ENCODE data around the gene EMILIN2.

The EMILIN2 gene

DNA sequence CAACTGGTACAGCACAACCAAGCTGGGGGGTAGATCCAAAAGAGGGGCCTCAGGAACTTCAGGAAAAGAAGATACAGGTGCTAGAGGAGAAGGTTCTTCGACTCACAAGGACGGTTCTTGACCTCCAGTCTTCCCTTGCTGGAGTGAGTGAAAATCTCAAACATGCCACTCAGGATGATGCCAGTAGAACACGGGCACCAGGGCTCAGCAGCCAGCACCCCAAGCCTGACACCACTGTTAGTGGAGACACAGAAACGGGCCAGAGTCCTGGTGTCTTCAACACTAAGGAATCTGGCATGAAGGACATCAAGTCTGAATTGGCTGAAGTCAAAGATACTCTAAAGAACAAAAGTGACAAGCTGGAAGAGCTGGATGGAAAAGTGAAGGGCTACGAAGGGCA lies 43.8 kb downstream of the EMILIN2 start:
- DNase-seq (ENCODE audit: extremely low spot score), result no peak
- ChIA-PET CTCF (no interaction called here), POLR2A (no interaction called here)

DNA sequence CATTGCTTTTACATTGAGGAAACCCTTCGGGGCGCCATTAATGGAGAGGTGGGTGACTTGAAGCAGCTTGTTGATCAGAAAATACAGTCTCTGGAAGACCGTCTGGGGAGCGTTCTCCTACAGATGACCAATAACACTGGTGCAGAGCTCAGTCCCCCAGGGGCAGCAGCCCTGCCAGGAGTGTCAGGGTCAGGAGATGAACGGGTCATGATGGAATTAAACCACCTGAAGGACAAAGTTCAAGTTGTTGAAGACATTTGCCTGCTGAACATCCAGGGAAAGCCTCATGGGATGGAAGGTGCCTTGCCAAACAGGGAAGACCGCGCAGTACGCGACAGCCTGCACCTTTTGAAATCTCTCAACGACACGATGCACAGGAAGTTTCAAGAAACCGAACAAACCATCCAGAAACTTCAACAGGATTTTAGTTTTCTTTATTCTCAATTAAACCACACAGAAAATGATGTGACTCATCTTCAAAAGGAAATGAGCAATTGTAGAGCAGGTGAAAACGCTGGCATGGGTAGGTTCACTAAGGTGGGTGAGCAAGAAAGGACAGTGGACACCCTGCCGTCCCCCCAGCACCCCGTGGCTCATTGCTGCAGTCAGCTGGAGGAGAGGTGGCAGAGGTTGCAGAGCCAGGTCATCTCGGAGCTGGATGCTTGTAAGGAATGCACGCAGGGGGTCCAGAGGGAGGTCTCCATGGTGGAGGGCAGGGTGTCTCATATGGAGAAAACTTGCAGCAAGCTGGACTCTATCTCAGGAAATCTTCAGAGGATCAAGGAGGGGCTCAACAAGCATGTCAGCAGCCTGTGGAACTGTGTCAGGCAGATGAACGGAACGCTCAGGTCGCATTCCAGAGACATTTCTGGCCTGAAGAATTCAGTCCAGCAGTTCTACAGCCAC lies 45.0 kb downstream of the EMILIN2 start:
- TF ChIP-seq HDGF (IDR thresholded peaks at IDR 0.05; ENCODE audit: borderline replicate concordance), result no peak
- no peak for TF ChIP-seq L3MBTL2 (conservative IDR thresholded peaks at IDR 0.05)
- TF ChIP-seq SUZ12 (IDR thresholded peaks at IDR 0.05), result no peak
- TF ChIP-seq NFRKB (IDR thresholded peaks at IDR 0.05), result no peak
- no peak for TF ChIP-seq FOXM1 (IDR thresholded peaks at IDR 0.05; ENCODE audit: borderline replicate concordance)
- no peak for TF ChIP-seq FOXK2 (IDR thresholded peaks at IDR 0.05)
- no peak for TF ChIP-seq LEF1 (IDR thresholded peaks at IDR 0.05; ENCODE audit: borderline replicate concordance)
- TF ChIP-seq CTBP1 (IDR thresholded peaks at IDR 0.05; ENCODE audit: borderline replicate concordance), result no peak
- TF ChIP-seq TARDBP (IDR thresholded peaks at IDR 0.05), result no peak
- no peak for TF ChIP-seq ARNT (IDR thresholded peaks at IDR 0.05)
- no peak for TF ChIP-seq BHLHE40 (IDR thresholded peaks at IDR 0.05; ENCODE audit: borderline replicate concordance)
- no peak for TF ChIP-seq SP1 (IDR thresholded peaks at IDR 0.05)
- TF ChIP-seq, protein P1, sequence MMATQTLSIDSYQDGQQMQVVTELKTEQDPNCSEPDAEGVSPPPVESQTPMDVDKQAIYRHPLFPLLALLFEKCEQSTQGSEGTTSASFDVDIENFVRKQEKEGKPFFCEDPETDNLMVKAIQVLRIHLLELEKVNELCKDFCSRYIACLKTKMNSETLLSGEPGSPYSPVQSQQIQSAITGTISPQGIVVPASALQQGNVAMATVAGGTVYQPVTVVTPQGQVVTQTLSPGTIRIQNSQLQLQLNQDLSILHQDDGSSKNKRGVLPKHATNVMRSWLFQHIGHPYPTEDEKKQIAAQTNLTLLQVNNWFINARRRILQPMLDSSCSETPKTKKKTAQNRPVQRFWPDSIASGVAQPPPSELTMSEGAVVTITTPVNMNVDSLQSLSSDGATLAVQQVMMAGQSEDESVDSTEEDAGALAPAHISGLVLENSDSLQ (IDR thresholded peaks at IDR 0.05), result no peak
- no peak for TF ChIP-seq ELF4 (IDR thresholded peaks at IDR 0.05)
- TF ChIP-seq FOXA1 (IDR thresholded peaks at IDR 0.05), result no peak
- ChIA-PET CTCF (no interaction called here), POLR2A (no interaction called here)
- no peak for DNase-seq (ENCODE audit: extremely low spot score)

More for the DNA sequence above, 43.8 kb downstream of the EMILIN2 start:
- TF ChIP-seq SP1 (IDR thresholded peaks at IDR 0.05) (no peak), LEF1 (IDR thresholded peaks at IDR 0.05; ENCODE audit: borderline replicate concordance) (no peak), ARNT (IDR thresholded peaks at IDR 0.05) (no peak), SUZ12 (IDR thresholded peaks at IDR 0.05) (no peak), CTBP1 (IDR thresholded peaks at IDR 0.05; ENCODE audit: borderline replicate concordance) (no peak), FOXK2 (IDR thresholded peaks at IDR 0.05) (no peak), ZNF384 (IDR thresholded peaks at IDR 0.05) (no peak), NFRKB (IDR thresholded peaks at IDR 0.05) (no peak), ELF4 (IDR thresholded peaks at IDR 0.05) (no peak), L3MBTL2 (conservative IDR thresholded peaks at IDR 0.05) (no peak), FOXM1 (IDR thresholded peaks at IDR 0.05; ENCODE audit: borderline replicate concordance) (no peak), BHLHE40 (IDR thresholded peaks at IDR 0.05; ENCODE audit: borderline replicate concordance) (no peak), HDGF (IDR thresholded peaks at IDR 0.05; ENCODE audit: borderline replicate concordance) (no peak), TARDBP (IDR thresholded peaks at IDR 0.05) (no peak), FOXA1 (IDR thresholded peaks at IDR 0.05) (no peak)
- TF ChIP-seq, protein P1 (IDR thresholded peaks at IDR 0.05), result no peak

DNA sequence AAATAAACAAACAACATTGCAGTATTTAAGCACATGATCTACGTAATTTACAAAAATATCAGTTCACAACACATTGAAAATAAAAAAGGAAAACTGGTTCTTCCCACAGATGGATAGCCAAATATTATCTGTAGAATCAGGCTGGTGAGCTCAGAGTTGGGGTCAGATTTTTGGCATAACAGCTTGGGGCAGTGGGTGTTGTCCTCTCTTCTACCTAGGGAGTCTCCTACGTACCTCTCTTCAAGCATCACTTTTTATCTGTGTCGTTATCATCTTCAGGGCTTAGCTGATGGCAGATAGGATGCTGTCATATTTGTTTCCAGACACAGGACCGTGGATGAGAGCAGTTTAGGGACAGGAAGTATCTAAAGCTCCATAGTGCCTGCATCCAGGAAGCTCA lies 46.2 kb downstream of the EMILIN2 start:
- DNase-seq (ENCODE audit: extremely low spot score), result no peak
- POLR2A ChIA-PET, result no interaction called here
- CTCF ChIA-PET, result no interaction called here
- TF ChIP-seq FOXK2 (IDR thresholded peaks at IDR 0.05) (no peak), BHLHE40 (IDR thresholded peaks at IDR 0.05; ENCODE audit: borderline replicate concordance) (no peak), ZNF384 (IDR thresholded peaks at IDR 0.05) (no peak), LEF1 (IDR thresholded peaks at IDR 0.05; ENCODE audit: borderline replicate concordance) (no peak), L3MBTL2 (conservative IDR thresholded peaks at IDR 0.05) (no peak), NFRKB (IDR thresholded peaks at IDR 0.05) (no peak), SUZ12 (IDR thresholded peaks at IDR 0.05) (no peak), ELF4 (IDR thresholded peaks at IDR 0.05) (no peak), FOXM1 (IDR thresholded peaks at IDR 0.05; ENCODE audit: borderline replicate concordance) (no peak)

DNA sequence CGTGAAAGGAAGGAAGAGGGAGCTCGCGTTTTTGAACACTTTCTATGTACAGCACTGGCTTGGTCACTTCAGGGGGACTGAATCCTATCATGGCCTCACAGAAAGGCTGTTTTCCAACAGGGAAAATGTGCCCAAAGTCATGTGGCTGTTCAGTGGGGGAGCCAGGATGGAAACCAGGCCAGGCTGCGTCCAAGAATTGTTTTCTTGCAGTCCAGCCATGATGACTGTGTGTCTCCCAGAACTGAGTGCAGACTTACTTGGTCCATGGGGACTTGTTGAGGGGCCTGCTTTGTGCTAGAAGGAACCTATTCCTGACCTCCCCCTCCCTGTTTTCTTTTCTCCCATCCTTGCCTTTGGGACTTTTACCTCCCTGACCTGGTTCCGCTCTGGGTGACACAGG lies 46.9 kb downstream of the EMILIN2 start:
- POLR2A ChIA-PET, result no interaction called here
- no peak for DNase-seq (ENCODE audit: extremely low spot score)
- CTCF ChIA-PET, result no interaction called here
- TF ChIP-seq FOXA1 (IDR thresholded peaks at IDR 0.05) (no peak), LEF1 (IDR thresholded peaks at IDR 0.05; ENCODE audit: borderline replicate concordance) (no peak), TARDBP (IDR thresholded peaks at IDR 0.05) (no peak), NFRKB (IDR thresholded peaks at IDR 0.05) (no peak), CTBP1 (IDR thresholded peaks at IDR 0.05; ENCODE audit: borderline replicate concordance) (no peak), ARNT (IDR thresholded peaks at IDR 0.05) (no peak), HDGF (IDR thresholded peaks at IDR 0.05; ENCODE audit: borderline replicate concordance) (no peak), L3MBTL2 (conservative IDR thresholded peaks at IDR 0.05) (no peak), BHLHE40 (IDR thresholded peaks at IDR 0.05; ENCODE audit: borderline replicate concordance) (no peak), FOXM1 (IDR thresholded peaks at IDR 0.05; ENCODE audit: borderline replicate concordance) (no peak), ZNF384 (IDR thresholded peaks at IDR 0.05) (no peak), SP1 (IDR thresholded peaks at IDR 0.05) (no peak), FOXK2 (IDR thresholded peaks at IDR 0.05) (no peak), ELF4 (IDR thresholded peaks at IDR 0.05) (no peak), SUZ12 (IDR thresholded peaks at IDR 0.05) (no peak)
- TF ChIP-seq, protein P1 (IDR thresholded peaks at IDR 0.05), result no peak

DNA sequence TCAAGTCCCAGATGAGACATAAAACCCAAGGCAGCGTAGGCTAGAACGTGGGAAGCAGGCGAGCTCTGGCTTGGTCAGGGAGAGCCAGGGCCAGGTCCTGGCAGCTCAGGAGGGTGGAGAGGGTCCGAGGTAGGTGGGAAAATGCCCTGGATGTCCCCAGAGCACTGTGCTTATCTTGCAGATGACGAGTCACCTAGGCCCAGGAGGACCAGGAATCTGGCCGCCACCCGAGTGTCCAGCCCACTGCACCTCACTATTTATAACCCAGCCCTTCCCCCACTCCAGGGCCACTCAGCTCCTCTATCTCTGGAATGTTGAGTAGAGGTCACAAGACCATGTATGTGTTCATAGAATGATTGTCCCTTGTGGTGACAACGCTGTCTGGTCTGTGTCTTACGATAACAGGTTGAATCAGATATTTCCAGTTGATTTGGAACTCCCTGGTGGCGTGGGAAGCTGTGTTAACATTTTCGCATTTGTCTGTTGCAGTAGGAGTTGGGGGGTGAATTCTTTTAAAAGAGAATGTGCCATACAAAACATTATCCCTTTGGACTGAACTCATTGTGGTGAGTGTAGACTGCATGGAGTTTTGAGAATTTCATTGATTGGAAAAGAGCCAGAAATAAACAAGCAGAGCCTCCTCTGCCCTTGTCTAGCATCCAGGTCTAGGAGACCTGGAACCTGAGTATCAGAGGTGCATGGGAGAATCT lies 47.5 kb downstream of the EMILIN2 start:
- ChIA-PET POLR2A (no interaction called here), CTCF (no interaction called here)
- no peak for DNase-seq (ENCODE audit: extremely low spot score)
- no peak for TF ChIP-seq BHLHE40 (IDR thresholded peaks at IDR 0.05; ENCODE audit: borderline replicate concordance)
- TF ChIP-seq, protein P1 (IDR thresholded peaks at IDR 0.05), result no peak
- no peak for TF ChIP-seq NFRKB (IDR thresholded peaks at IDR 0.05)
